ENCODE data around the gene UQCC2. TPM values are rescaled to one million over a fixed set of nuclear protein-coding genes. Genes with fewer than 3 reads are reported as not detected.

The UQCC2 gene
- total RNA-seq, 2 experiments from 2014 or later: 64.9 to 85.3 TPM

- H2AFZ ChIP-seq (ENCODE audit: low read length): no peak overlapping the region
- H3K4me3 ChIP-seq (ENCODE audit: low read depth, low read length, poor library complexity, severe bottlenecking): no peak overlapping the region
- no peaks in the 10 kb centered on the region for H3K36me3 ChIP-seq (ENCODE audit: insufficient read depth, low read length)
- intact Hi-C loops (cut with micrococcal nuclease; ENCODE audit: unreplicated experiment): no loop called here
- H3K4me1 ChIP-seq (ENCODE audit: insufficient read depth, low read length, poor library complexity, severe bottlenecking): peaks cover 5% of the 10 kb centered on the region
- H3K9me2 ChIP-seq (ENCODE audit: insufficient read depth, low read length): no peaks in the 10 kb centered on the region
- ChIA-PET CTCF (ENCODE audit: unreplicated experiment) (interaction anchor here (1.0 kb wide), 1 partner anchor 8 kb away, joined by 3 read pairs; no protein-coding TSS in a partner anchor), POLR2A (interaction anchor here (0.6 kb wide), 1 partner anchor 94 kb away, joined by 3 read pairs; no protein-coding TSS in a partner anchor)
- no peak overlapping the region for H3K4me2 ChIP-seq (ENCODE audit: low read length)
- no peaks in the 10 kb centered on the region for H4K20me1 ChIP-seq (ENCODE audit: insufficient read depth, low read length)
- BruUV-seq (replicated peaks): no TSS peak
- no peaks in the 10 kb centered on the region for H3K79me2 ChIP-seq (ENCODE audit: insufficient read depth, low read depth, low read length)
- no peaks in the 10 kb centered on the region for H3K9me3 ChIP-seq (ENCODE audit: low read length)
- no peak for DNase-seq (ENCODE audit: low spot score)
- no peak overlapping the region for H3K27ac ChIP-seq (ENCODE audit: low read depth, low read length, poor library complexity, severe bottlenecking)
- TF ChIP-seq CTCF (conservative IDR thresholded peaks at IDR 0.05; ENCODE audit: low read length) (no peak), EZH2phosphoT487 (IDR thresholded peaks at IDR 0.05; ENCODE audit: borderline replicate concordance, low read depth, low read length) (no peak)
Measured at GRCh38 chr6:33719326-33719987, 8.0 kb upstream of the UQCC2 start.

GRCh38 chr6:33718713-33719112 is 7.2 kb upstream of the UQCC2 start:
- TF ChIP-seq CTCF (conservative IDR thresholded peaks at IDR 0.05; ENCODE audit: low read length) (no peak), EZH2phosphoT487 (IDR thresholded peaks at IDR 0.05; ENCODE audit: borderline replicate concordance, low read depth, low read length) (no peak)
- no peak for DNase-seq (ENCODE audit: low spot score)
- Histone ChIP-seq H3K27ac (ENCODE audit: low read depth, low read length, poor library complexity, severe bottlenecking) (no peak overlapping the region), H3K9me3 (ENCODE audit: low read length) (no peaks in the 10 kb centered on the region), H4K20me1 (ENCODE audit: insufficient read depth, low read length) (no peaks in the 10 kb centered on the region), H3K79me2 (ENCODE audit: insufficient read depth, low read depth, low read length) (no peaks in the 10 kb centered on the region), H3K36me3 (ENCODE audit: insufficient read depth, low read length) (no peaks in the 10 kb centered on the region), H3K4me2 (ENCODE audit: low read length) (no peak overlapping the region), H3K4me1 (ENCODE audit: insufficient read depth, low read length, poor library complexity, severe bottlenecking) (peaks cover 5% of the 10 kb centered on the region), H3K9me2 (ENCODE audit: insufficient read depth, low read length) (no peaks in the 10 kb centered on the region), H3K4me3 (ENCODE audit: low read depth, low read length, poor library complexity, severe bottlenecking) (no peak overlapping the region), H2AFZ (ENCODE audit: low read length) (no peak overlapping the region)
- ChIA-PET CTCF (ENCODE audit: unreplicated experiment) (no interaction called here), POLR2A (interaction anchor here (0.5 kb wide), 1 partner anchor 84 kb away, joined by 3 read pairs; no protein-coding TSS in a partner anchor)
- intact Hi-C loops (cut with micrococcal nuclease; ENCODE audit: unreplicated experiment): no loop called here
- BruUV-seq (replicated peaks): no TSS peak

- BruUV-seq (replicated peaks): no TSS peak
Measured at GRCh38 chr6:33717934-33718455, 6.5 kb upstream of the UQCC2 start.

More at GRCh38 chr6:33717934-33718455, 6.5 kb upstream of the UQCC2 start:
- H2AFZ ChIP-seq (ENCODE audit: low read length): no peak overlapping the region
- H3K27ac ChIP-seq (ENCODE audit: low read depth, low read length, poor library complexity, severe bottlenecking): no peak overlapping the region
- no peaks in the 10 kb centered on the region for H3K9me2 ChIP-seq (ENCODE audit: insufficient read depth, low read length)
- H3K36me3 ChIP-seq (ENCODE audit: insufficient read depth, low read length): no peaks in the 10 kb centered on the region
- DNase-seq (ENCODE audit: low spot score): no peak
- H3K4me3 ChIP-seq (ENCODE audit: low read depth, low read length, poor library complexity, severe bottlenecking): no peak overlapping the region
- no peak for TF ChIP-seq EZH2phosphoT487 (IDR thresholded peaks at IDR 0.05; ENCODE audit: borderline replicate concordance, low read depth, low read length)
- TF ChIP-seq CTCF (conservative IDR thresholded peaks at IDR 0.05; ENCODE audit: low read length): no peak
- H3K4me1 ChIP-seq (ENCODE audit: insufficient read depth, low read length, poor library complexity, severe bottlenecking): peaks cover 5% of the 10 kb centered on the region
- intact Hi-C loops (cut with micrococcal nuclease; ENCODE audit: unreplicated experiment): no loop called here
- CTCF ChIA-PET (ENCODE audit: unreplicated experiment): no interaction called here
- POLR2A ChIA-PET: interaction anchor here (0.5 kb wide), 1 partner anchor 85 kb away, joined by 3 read pairs; no protein-coding TSS in a partner anchor
- H3K9me3 ChIP-seq (ENCODE audit: low read length): no peaks in the 10 kb centered on the region
- no peaks in the 10 kb centered on the region for H4K20me1 ChIP-seq (ENCODE audit: insufficient read depth, low read length)
- no peaks in the 10 kb centered on the region for H3K79me2 ChIP-seq (ENCODE audit: insufficient read depth, low read depth, low read length)
- no peak overlapping the region for H3K4me2 ChIP-seq (ENCODE audit: low read length)
